Keratinocyte (primary cell): ENCODE data around the gene SSTR3. TPM values are rescaled to one million over a fixed set of nuclear protein-coding genes. Genes with fewer than 3 reads are reported as not detected.

Experiments used
- DNase-seq: peaks from one replicate; pipeline ENCODE4 v3.0.0-alpha.2; 2011; ENCODE audit warnings: low read depth, missing footprints, low spot score
- FAIRE-seq: peaks from 2 replicates; lab custom pipeline; 2011; peaks lifted over from hg19 to GRCh38; lab: Jason Lieb, UNC
- H2AFZ ChIP-seq: 2 replicates; pipeline ENCODE4 v1.6.0; 2012; ENCODE audit warnings: low read length, control low read depth, inconsistent platforms; ENCODE audit not compliant: control insufficient read depth
- H3K27ac ChIP-seq: 2 replicates; pipeline ENCODE4 v1.5.1; 2011; ENCODE audit warnings: low read length; ENCODE audit not compliant: control insufficient read depth, insufficient read depth
- H3K27me3 ChIP-seq: 3 replicates; pipeline ENCODE4 v1.6.0; 2011; ENCODE audit warnings: low read length; ENCODE audit not compliant: control insufficient read depth, insufficient read depth; ENCODE audit errors: extremely low read depth
- H3K36me3 ChIP-seq, 2 experiments: 2 replicates in 1 of 2; 3 replicates in 1 of 2; pipeline ENCODE4 v1.5.1; 2011; ENCODE audit warnings: low read length in 2 of 2, mild to moderate bottlenecking in 1 of 2; ENCODE audit not compliant: control insufficient read depth in 2 of 2, insufficient read depth in 2 of 2; ENCODE audit errors: extremely low read depth in 1 of 2
- H3K4me1 ChIP-seq: 3 replicates; pipeline ENCODE4 v1.5.1; 2011; ENCODE audit warnings: low read length; ENCODE audit not compliant: control insufficient read depth, insufficient read depth; ENCODE audit errors: extremely low read depth
- H3K4me2 ChIP-seq: 3 replicates; pipeline ENCODE4 v1.6.0; 2011; ENCODE audit warnings: low read depth, low read length; ENCODE audit not compliant: control insufficient read depth, insufficient read depth; ENCODE audit errors: extremely low read depth
- H3K4me3 ChIP-seq, 3 experiments: fragments of 200-600 bp in 1 of 3; sonication (generic) in 1 of 3; 2 replicates in 2 of 3; 3 replicates in 1 of 3; pipeline ENCODE4 v1.5.1; 2011 to 2016; ENCODE audit warnings: low read length in 3 of 3, mild to moderate bottlenecking in 3 of 3, control low read depth in 2 of 3, inconsistent platforms in 1 of 3, low read depth in 1 of 3, mixed read lengths in 1 of 3, mixed run types in 1 of 3, moderate library complexity in 1 of 3; ENCODE audit not compliant: control insufficient read depth in 2 of 3, insufficient read depth in 2 of 3; ENCODE audit errors: extremely low read depth in 1 of 3
- H3K79me2 ChIP-seq: 2 replicates; pipeline ENCODE4 v1.6.0; 2012; ENCODE audit warnings: low read length; ENCODE audit not compliant: control insufficient read depth, insufficient read depth
- H3K9ac ChIP-seq: 3 replicates; pipeline ENCODE4 v1.6.0; 2011; ENCODE audit warnings: low read length; ENCODE audit not compliant: control insufficient read depth, insufficient read depth; ENCODE audit errors: extremely low read depth
- H3K9me1 ChIP-seq: 3 replicates; pipeline ENCODE4 v1.6.0; 2011; ENCODE audit warnings: low read length; ENCODE audit not compliant: control insufficient read depth, insufficient read depth; ENCODE audit errors: extremely low read depth
- H3K9me3 ChIP-seq: 2 replicates; pipeline ENCODE4 v1.5.1; 2012; ENCODE audit warnings: low read depth, low read length; ENCODE audit not compliant: control insufficient read depth
- H4K20me1 ChIP-seq: 3 replicates; pipeline ENCODE4 v1.6.0; 2011; ENCODE audit warnings: low read length; ENCODE audit not compliant: control insufficient read depth, insufficient read depth; ENCODE audit errors: extremely low read depth
- EZH2 ChIP-seq: IDR thresholded peaks from one replicate; pipeline ENCODE4 v1.6.1; 2012; ENCODE audit warnings: inconsistent platforms, mild to moderate bottlenecking, low read length, moderate library complexity
- dilution Hi-C: fragments of 300-500 bp; cut with MboI; formaldehyde crosslinking; loops from one replicate; pipeline ENCODE4 v1.7.0; 2020; ENCODE audit warnings: low sequenced_read_pairs; ENCODE audit not compliant: extremely low pct_ligation_motif_present
- polyA plus RNA-seq, 5 experiments: library from polyadenylated mRNA; depleted of rRNA in 3 of 5; stranded (reverse) in 3 of 5; stranded (forward) in 1 of 5; unstranded in 1 of 5; fragments of >200 nt; gene quantifications; 1 replicate in 1 of 5; 2 replicates in 3 of 5; 3 replicates in 1 of 5; pipeline versions ENCODE4 v1.2.1 to v1.2.3, GENCODE V29; 2011 to 2012; ENCODE audit warnings: missing spikeins in 2 of 5, low read depth in 1 of 5, low replicate concordance in 1 of 5
- TF ChIP-seq, protein P1 (sequence below), 3 experiments: IDR thresholded peaks in 1 of 3; conservative IDR thresholded peaks in 1 of 3; optimal IDR thresholded peaks in 1 of 3; 2 replicates in 2 of 3; 3 replicates in 1 of 3; pipeline versions ENCODE3 to v1.5.1; 2011; ENCODE audit warnings: low read length in 3 of 3, mild to moderate bottlenecking in 3 of 3, moderate library complexity in 2 of 3, control low read depth in 1 of 3, inconsistent platforms in 1 of 3; ENCODE audit not compliant: insufficient read depth in 2 of 3; ENCODE audit errors: extremely low read depth in 1 of 3

SSTR3 gene
- polyA plus RNA-seq, 1 donor (not counting 4 experiments of a cell fraction or from before 2014, with no cell fraction given): not detected

DNA sequence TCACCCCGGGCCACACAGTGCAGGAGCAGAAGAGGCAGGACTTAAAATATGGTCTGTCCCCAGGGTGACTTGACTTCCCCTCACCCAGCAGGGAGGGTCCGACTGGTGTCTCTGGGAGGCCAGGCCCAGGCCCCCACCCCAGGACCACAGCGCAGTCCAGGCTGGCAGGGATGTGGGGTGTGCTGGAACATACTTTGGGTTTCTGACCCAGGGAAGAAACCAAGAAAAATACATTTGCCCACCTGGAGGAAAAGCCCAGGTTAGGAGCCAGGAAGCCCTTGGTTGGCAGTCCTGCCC lies 29.4 kb downstream of the SSTR3 start:
- DNase-seq (no peak), FAIRE-seq (no peak)
- dilution Hi-C loops: no loop called here
- peaks cover 14 to 21% of the 10 kb centered on the region in 2 experiments for H3K36me3 ChIP-seq
- no peaks in the 10 kb centered on the region for H3K9me3 ChIP-seq
- H3K4me3 ChIP-seq: no peak overlapping the region
- H3K79me2 ChIP-seq: peaks cover 11% of the 10 kb centered on the region
- H3K4me2 ChIP-seq: no peak overlapping the region
- no peak overlapping the region for H2AFZ ChIP-seq
- no peak overlapping the region for H3K27ac ChIP-seq
- peaks cover 16% of the 10 kb centered on the region for H3K4me1 ChIP-seq
- H4K20me1 ChIP-seq: no peaks in the 10 kb centered on the region
- no peak overlapping the region for H3K9ac ChIP-seq
- H3K27me3 ChIP-seq: no peaks in the 10 kb centered on the region
- TF ChIP-seq EZH2: no peak
- TF ChIP-seq, protein P1, sequence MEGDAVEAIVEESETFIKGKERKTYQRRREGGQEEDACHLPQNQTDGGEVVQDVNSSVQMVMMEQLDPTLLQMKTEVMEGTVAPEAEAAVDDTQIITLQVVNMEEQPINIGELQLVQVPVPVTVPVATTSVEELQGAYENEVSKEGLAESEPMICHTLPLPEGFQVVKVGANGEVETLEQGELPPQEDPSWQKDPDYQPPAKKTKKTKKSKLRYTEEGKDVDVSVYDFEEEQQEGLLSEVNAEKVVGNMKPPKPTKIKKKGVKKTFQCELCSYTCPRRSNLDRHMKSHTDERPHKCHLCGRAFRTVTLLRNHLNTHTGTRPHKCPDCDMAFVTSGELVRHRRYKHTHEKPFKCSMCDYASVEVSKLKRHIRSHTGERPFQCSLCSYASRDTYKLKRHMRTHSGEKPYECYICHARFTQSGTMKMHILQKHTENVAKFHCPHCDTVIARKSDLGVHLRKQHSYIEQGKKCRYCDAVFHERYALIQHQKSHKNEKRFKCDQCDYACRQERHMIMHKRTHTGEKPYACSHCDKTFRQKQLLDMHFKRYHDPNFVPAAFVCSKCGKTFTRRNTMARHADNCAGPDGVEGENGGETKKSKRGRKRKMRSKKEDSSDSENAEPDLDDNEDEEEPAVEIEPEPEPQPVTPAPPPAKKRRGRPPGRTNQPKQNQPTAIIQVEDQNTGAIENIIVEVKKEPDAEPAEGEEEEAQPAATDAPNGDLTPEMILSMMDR (optimal IDR thresholded peaks at IDR 0.05 in 1 of 3, IDR thresholded peaks at IDR 0.05 in 1 of 3, conservative IDR thresholded peaks at IDR 0.05 in 1 of 3; ENCODE audit: extremely low read depth in 1 of 3, insufficient read depth in 2 of 3, low read length in 3 of 3): no peak
- H3K9me1 ChIP-seq: no peaks in the 10 kb centered on the region

DNA sequence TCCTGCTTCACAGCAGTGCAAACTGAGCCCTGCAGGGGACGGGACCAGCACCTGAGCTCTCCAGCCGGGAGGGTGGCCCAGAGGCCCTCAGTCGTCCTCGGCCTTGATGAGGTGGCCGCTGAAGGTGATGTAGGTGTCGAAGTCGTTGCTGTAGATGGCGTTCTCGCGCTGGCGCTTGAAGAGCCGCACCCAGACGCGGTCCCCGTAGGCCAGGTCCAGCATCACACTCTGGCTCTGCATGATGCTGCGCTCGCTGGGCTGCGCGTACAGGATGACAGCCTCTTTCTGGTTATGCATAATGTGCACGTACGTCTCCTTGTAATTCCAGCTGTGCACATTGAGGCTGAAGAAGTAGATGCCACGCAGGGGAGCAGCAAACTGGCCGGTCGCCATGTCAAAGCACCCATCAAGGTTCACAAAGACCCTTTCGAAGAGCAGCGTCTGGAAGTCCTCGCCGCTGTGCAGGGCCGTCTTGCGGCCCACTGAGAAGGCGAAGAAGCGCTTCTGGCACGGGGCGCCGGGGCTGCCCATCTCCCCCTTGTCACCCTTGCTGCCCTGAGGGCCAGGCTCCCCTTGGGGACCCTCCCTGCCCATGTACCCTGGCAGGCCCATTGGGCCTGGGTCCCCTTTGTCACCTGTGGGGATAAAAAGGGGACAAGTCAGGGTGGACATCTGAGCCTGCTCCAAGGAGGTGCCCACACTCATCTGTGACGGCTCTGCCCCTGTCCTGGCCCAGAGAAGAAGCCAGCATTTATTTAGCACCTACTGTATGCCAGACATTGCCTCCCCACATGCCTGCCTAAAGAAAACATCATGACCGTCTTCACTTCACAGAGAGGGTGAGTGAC lies 30.0 kb downstream of the SSTR3 start:
- dilution Hi-C loops: no loop called here
- TF ChIP-seq EZH2: no peak
- TF ChIP-seq, protein P1 (optimal IDR thresholded peaks at IDR 0.05 in 1 of 3, IDR thresholded peaks at IDR 0.05 in 1 of 3, conservative IDR thresholded peaks at IDR 0.05 in 1 of 3; ENCODE audit: extremely low read depth in 1 of 3, insufficient read depth in 2 of 3, low read length in 3 of 3): no peak
- no peak for DNase-seq

More for the DNA sequence above, 30.0 kb downstream of the SSTR3 start:
- Histone ChIP-seq H3K4me3 (no peak overlapping the region), H3K27me3 (no peaks in the 10 kb centered on the region), H3K9me3 (no peaks in the 10 kb centered on the region), H3K27ac (no peak overlapping the region), H3K36me3 (peaks cover 14 to 21% of the 10 kb centered on the region in 2 experiments), H3K4me2 (no peak overlapping the region), H3K79me2 (peaks cover 11% of the 10 kb centered on the region), H3K9me1 (no peaks in the 10 kb centered on the region), H4K20me1 (no peaks in the 10 kb centered on the region), H3K4me1 (peaks cover 10% of the 10 kb centered on the region), H3K9ac (no peak overlapping the region), H2AFZ (no peak overlapping the region)
- no peak for FAIRE-seq
